A673 (cell line): ENCODE data around the gene F7.

Experiments
- EZH2 ChIP-seq: fragments of 200-600 bp; sonication (generic); IDR thresholded peaks from 2 replicates; pipeline ENCODE4 v1.6.1; 2017; ENCODE audit warnings: borderline replicate concordance, low read depth, mild to moderate bottlenecking, mixed read lengths, antibody characterized with exemption, low read length; ENCODE audit not compliant: poor library complexity, severe bottlenecking
- TF ChIP-seq, protein P1 (sequence below): fragments of 300-800, 200-600 bp; sonication (generic); conservative IDR thresholded peaks from 2 replicates; pipeline ENCODE4 v1.5.1; 2017; ENCODE audit warnings: low read depth, mild to moderate bottlenecking, antibody characterized with exemption, low read length, moderate library complexity, mixed read lengths

DNA sequence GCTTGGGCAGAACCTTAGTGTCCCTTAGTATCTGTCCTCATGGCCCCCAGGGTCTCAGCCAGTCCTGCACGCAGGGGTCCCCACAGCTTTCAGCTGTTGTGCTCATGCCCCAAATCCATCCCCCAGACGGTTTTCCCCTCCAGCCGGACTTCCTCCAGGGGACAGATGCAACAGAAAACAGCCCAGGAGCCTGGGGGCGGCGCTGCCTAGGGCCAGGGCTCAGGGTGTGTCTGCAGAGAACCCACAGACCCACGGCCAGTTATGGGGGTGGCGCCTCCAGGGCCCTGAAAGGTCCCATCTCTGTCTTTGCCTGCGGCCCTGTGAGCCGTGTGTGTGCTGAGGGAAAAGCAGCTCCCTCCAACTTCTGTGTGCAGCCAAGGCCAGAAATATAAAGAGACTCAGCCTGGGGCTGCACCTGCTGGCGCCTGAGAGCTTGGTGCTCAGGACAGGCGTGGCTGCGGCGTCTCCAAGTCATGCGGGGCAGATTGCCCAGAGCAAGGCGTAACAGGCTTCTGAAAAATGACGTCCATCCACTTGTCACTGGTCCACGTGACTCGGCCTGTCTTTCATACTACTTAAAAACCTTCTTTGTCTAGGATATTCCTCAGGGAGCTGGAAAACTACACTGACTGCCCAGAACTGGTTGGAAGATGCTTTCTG, 22.1 kb upstream of the F7 start:
- TF ChIP-seq, protein P1, sequence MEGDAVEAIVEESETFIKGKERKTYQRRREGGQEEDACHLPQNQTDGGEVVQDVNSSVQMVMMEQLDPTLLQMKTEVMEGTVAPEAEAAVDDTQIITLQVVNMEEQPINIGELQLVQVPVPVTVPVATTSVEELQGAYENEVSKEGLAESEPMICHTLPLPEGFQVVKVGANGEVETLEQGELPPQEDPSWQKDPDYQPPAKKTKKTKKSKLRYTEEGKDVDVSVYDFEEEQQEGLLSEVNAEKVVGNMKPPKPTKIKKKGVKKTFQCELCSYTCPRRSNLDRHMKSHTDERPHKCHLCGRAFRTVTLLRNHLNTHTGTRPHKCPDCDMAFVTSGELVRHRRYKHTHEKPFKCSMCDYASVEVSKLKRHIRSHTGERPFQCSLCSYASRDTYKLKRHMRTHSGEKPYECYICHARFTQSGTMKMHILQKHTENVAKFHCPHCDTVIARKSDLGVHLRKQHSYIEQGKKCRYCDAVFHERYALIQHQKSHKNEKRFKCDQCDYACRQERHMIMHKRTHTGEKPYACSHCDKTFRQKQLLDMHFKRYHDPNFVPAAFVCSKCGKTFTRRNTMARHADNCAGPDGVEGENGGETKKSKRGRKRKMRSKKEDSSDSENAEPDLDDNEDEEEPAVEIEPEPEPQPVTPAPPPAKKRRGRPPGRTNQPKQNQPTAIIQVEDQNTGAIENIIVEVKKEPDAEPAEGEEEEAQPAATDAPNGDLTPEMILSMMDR = no peak
- TF ChIP-seq EZH2 = no peak
